NCI-H748 (cell line): ENCODE data around the gene PROX1.

Source experiments
- DNase-seq: peaks from one replicate; lab custom pipeline; 2025; ENCODE audit not compliant: unreplicated experiment; lab: John Stamatoyannopoulos, UW

PROX1 gene

DNA sequence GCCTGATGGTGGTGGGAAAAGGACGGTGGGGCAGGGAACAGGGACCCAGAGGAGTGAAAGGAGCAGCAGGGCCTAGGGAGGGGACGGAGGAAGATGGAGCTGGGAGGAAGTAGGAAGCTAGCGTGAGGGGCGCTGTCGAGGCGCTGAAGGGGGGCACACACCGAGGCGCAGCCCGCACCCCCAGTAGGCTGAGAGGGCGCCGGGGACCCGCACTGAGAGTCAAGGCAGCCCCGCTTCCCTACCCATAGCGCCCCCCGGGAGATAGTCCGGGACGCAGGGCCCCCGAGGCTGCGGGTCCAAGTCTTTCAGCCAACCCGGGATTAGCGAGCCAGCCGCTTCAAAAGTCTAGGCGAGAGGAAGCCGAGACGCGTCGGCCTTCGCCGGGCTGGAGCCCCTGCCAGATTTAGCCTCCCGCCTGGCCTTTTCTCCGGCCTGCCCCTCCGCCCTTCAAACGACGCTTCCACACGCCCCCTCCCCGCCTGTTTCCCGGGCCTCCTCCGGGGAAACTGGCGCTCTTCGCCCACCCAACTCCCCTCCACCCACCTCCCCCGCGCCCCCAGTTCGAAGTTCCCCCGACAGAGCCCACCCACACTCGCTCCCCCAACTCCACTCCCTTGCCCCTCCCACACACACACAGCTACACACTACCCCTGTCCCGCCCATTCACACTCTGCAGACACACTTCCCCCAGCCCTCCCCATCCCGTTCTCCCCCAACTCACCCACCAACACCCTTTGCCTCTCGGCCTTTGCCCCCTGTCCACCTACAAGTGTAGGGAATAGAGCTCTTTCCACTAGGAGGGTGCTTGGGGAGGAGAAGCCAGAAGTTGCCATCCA lies 7.8 kb upstream of the PROX1 start:
- DNase-seq, result no peak

DNA sequence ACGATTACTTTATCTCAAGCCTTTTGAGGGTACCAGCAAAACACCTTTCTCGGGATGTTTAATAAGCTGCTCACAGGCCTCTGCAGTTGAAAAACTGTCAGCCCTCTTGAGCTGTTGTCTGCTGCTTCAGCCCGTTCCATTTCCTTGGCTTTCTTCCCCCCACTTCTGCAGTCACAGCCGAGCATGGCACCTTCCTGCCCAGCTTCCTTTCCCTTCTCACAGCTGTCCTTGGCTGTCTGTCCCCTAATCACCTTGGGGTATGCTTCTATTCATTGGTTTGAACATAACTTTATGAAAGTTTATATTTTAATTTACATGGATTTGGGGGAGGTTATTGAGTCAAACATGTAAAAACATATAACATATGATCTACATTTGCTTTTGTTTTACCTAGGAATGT lies 6.9 kb upstream of the PROX1 start:
- DNase-seq, result no peak

DNA sequence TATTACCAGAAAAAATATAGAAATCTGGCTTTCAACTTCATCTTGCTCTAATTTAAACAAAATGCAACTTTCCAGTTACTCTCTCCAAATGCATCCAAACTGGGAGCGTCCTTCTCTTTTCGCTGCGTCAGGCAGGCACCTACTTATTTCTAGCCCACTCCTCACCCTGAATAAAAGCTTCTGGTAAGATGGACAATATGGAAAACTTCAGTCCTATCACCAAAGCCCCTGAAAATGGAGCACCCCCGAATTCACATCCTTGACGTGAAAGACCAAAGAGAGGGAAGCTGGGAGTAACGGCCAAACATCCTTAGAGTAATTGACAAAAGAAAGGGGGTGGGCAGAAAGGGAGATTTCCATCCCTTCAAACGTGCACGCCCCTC lies 5.5 kb upstream of the PROX1 start:
- no peak for DNase-seq

DNA sequence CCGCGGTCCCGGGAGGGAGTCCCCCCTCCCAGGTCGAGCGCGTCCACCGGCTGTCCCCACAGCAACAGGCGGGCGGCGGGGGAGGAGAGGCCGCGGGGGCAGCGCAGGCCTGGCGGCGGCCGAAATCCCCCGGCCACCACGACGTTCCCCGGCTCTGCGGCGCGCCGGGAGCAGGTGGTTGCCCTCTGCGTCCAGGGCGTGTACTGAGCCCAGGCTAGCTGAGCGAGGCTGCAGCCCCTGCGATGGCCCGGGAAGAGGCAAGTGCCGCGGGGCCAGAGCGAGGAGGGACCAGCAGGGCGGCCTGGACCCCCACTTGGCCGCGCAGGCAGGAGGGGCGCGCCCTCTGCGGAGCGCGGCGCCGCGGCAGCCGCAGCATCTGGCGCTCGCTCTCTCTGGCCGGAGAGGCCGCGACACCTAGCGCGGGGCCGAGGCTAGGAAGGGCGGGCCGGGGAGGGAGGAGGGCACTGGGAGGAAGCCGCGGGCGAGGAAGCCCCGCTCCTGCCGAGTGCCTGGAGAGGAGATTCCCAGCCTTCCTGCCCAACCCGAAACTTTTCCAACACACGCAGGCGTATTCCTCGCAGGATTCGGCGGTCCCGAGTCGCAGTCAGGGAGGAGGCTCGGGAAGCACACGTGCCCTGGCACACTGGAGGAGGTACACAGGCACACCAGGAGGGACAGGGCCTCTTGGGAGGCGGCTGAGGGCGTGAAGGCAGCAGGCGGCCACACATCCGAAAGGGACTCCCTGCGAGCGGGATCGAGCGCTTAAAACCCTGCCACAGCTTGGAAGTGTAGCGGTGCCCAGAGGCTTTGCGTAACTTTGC lies 4.9 kb upstream of the PROX1 start:
- peak; percentile 76 for DNase-seq

DNA sequence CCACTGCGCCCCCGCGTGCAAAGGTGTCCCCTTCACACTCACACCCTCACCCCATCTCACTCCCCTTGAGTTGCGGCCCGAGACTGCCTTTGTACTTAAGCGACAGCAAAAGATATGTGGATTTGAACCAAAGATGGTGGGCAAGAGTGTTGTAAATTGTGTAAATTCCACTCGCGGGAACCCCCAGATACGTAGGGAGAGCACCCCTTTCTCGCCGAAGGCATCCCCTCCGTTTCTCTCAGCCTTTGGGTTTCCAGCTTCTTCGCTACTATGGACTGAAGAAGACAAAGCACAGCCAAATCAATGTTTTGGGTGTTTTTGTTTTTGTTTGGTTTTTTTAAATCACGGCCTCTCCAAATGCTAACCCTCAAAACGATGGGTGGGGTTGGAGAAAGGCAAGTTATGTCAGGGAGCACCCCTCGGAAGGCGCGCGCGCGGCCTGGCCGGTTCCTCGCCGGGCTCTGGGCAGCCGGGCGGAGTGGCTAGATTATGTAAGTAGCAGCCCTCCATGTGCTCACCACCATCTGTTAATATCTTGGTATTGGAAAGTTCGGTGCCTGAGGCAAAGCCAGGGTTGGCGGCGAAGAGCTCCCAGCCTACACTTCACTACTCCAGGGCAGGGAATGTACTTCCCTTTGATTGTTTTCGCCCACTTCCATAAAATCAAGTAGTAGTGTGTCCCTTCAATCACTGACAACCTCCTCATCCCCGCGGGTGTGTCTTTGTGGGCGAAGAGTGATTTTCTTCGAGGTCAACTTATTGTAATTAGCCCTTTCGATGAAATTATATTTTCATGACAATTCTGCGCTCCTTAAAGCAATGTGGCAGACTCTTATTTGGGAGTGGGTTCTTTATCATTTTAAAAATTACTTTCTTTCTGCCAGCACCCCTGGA lies 4.0 kb upstream of the PROX1 start:
- peak; percentile 54 for DNase-seq

DNA sequence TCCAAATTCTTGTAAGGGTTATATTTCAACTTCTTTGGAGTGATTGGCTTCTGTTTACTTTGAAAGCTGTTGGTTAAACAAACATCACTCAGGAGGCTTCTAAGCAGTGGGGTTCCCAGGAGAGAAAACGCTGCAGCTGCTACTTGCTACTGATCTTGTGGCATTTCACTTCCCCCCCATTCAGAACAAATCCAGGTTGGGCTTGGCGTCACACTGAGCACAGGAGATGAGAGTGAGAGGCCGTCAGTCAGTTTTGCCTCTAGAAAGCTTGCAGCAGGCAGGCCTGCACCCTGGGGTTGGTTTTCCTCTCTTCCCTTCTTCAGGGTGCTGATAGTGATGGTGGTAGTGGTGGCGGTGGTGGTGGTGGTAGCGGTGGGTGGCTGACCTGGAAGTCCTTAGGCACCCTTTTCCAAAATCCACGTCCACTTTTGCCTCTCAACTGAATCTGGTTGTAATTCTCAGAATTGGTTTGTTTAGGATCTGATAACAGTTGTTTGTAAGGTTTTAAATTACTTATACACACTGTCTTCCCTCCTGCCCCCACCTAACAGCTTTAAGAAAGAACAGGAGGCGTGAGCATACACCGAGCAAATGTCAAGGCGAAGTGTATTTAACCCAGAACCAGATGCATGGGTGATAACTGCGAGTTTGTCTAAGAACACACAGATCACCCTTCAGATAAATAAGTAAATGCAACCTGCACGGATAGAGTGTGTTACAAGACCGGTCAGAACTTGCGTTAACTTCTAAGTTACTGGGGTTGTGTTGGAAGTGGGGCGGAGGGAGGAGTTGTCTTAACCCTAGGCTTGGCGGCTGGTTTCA lies 3.2 kb upstream of the PROX1 start:
- DNase-seq, result peak; percentile 80

DNA sequence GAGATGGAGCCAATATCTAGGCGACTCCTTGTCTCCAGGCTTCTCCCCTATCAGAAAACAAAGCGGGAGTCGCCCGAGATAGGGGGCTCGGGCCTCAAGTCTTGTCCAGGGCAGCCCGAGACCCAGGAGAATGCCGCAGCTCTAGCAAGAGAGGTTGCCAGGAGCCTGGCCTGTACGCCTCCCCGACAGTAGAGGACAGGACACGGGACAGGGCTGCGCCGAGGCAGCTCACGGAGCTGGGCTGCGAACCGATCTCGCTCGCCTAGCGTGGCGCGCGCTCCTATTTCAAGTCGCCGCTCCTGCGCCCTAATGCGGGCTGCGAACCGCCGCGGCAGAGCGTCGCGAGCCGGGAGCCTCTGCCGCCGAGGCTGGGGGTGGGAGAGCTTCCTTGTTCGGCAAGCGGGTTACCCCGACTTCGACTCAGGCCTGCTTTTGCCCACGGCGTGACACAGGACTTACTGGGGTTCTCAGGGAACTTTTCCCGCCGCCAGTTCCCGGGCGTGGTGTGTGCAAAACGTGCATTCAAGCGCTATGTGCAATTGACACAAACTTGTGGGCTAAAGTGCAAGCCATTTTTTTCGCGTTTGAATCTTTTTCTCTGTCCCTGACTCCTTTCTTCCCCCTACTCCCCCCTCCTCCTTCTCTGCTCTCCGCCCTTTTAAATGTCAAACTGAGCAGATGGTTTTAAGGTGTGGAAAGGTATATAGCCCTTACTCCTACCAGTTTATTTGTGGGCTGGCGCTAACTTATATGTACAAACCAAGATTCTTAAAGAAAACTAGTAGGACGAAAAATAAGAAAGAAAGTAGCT lies 2.4 kb upstream of the PROX1 start:
- peak; percentile 55 for DNase-seq

DNA sequence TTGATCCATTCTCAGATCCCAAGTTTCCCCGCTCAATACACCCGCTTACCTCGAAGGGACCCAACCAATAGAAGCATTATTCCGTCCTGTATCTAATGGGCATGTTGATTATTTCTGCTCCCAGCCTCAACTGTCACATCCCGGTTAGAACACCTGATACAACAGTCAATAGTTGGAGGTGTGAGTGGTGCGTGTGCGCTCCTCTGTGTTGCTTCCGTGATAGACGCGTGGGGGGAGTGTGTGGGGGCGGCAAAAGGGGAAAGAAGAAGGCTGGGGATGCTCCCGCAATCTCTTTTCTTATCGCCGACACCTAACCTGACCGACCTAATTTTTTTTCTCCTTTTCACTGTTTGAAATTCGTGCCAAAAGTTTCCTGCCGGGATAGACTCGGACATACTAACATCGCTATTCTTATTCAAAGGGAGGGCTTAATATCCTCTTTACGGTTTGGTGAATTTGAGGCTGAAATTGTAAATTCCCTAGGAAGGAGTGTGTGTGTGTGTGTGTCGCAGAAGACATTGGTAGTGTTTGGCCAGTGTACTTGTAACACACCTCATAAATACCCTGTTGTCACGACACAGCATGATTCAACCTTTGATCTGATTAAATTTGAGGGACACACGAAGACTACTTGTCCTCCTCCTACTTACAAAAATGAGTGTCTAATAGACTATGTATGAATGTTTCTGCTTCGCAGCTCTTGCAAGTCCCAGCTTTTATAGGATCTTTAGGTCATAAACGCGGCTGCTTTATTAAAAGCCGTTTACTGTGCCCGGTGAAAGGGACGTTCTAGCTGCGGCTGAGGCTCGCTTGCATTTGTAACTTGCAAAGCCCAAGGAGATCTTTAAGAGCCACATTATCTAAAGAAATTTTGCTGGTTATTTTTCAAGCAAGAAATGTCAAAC lies 1.5 kb upstream of the PROX1 start:
- DNase-seq, result peak; percentile 53

DNA sequence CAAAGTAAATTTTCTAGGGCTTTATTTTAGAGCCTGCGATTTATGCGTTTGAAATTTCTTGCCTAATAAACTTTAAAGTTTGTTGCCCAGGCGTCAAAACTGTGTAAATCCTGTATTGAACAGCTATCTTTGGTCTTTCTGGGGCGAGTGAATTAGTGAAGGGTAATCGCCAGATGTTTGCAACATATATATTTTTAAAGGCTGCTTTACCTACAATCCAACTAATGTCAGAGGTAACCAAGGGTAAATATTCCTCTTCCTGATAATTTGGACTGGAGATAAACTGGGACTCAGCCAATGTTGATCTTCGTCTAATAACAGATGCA lies 885 bp upstream of the PROX1 start:
- DNase-seq, result no peak

DNA sequence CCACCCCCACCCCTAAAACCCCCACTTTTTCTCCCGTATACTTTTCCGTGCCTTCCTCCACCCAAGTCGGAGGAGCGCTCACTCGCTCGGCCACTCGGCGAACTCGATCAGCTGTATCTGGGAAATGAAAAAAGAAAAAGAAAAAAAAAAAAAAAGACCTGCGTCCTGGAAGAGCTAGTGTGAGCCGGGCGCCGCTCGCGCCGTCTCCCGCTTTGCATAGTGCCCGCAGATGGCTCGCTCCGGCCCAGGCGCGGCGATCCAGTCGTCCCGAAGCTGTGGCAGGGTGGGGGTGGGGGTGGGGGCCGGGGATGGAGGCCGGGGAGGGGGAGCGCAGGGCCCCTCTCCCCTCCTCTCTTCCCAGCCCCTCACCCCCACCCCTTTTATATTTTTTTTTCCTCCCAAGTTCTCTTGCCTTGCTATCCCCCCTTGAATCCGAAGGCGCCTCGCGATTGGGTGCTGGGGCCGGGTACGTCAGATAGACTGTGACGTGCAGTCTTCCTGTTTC lies 299 bp upstream of the PROX1 start:
- peak; percentile 90 for DNase-seq

DNA sequence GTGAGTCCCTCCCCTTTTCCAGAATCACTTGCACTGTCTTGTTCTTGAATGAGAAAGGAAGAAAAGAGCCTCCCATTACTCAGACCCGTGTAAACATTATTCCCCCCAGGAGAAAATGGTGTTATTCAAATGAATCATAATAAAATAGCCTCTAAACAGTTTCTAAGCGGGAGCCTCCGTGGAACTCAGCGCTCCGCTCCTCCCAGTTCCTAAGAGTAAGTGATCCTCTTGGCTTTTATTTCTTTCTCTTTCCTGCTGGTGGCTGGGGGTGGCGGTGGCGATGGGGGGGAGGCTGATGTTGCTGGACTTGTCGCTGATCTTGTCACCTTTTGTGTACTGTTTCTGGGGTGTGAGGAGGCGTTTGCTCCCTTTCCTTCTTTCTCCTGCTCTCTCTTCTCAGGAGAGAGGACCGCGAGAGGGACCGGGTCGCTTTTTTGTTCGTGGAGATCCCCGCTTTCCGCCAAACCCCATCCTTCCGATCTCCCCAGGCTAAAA lies 781 bp downstream of the PROX1 start:
- peak; percentile 67 for DNase-seq

DNA sequence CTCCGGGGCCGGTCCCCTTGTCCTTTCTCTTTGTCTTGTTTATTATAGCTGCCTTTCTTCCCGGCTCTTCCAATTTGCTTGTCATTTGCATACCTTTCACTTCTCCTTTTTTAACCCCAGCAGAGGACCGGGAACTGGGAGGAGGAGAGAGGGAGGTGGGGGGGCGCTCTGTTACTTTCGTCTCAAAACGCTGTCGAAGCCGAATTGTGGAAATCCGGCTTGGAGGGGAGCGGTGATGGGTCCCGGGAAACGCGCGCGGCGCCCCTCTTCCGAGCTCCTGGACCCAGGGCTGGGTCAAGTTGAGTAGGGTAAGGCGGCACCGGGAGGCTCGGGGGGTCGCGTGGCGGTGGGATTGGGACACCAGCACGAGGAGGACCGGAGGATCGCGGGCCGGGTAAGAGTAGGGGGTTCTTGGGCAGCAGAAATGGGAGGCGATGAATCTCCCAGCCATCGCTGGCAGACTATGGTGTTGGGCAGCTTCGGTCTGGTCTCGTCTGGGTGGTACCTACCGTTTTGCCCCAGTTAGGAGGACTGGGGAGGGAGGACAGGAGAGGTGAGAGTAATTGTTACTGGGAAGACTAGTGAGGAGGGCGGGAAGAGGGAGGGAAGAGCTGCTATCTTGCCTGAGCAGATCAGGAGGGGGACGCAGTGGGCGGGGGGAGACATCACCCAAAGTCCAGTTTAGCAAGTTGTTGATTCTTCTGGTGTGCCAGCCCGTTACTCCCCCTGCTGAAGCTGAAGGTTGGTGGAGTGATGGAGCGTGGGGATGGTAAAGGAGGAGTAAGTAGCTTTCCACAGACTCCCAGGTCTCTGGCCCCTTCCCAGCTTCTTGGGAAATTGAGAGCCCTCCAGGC lies 1.5 kb downstream of the PROX1 start:
- peak; percentile 67 for DNase-seq

DNA sequence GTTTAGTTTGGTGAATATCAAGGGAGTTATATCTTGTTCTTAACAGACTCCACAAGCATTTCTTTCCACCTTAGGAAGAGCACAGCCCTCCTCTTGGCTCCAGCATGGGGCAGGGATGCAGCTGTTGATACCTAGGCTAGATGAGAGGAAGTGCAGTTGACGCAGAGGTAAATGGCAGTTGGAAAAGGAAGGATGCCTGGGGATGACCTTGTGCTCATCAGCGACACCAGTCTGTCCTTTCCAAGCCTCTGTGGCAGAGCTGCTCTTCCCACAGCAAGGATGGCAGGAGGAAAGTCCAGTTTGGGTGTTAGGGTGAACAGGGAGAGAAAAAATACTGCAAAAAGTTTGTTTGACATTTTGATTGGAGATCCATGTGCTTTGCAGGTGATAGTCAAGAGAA lies 6.2 kb downstream of the PROX1 start:
- DNase-seq, result peak; percentile 50

DNA sequence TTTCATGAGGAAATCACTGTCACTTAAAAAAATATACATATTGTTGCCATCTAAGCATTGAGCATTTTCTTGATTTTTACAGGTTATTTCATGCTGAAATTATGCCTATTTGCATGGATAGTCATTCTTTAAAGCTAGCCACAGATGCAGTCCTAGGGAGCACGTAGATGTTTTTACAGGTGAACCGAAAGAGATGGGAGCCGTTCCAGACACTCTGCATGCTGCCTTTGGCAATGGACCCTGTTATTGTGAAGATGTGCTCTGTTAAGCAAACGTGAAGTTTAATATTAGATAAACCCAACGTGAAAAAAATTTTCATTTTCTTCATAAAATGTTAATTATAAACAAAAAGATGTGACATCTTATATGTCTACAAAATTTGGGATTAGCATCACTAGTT lies 7.1 kb downstream of the PROX1 start:
- no peak for DNase-seq

DNA sequence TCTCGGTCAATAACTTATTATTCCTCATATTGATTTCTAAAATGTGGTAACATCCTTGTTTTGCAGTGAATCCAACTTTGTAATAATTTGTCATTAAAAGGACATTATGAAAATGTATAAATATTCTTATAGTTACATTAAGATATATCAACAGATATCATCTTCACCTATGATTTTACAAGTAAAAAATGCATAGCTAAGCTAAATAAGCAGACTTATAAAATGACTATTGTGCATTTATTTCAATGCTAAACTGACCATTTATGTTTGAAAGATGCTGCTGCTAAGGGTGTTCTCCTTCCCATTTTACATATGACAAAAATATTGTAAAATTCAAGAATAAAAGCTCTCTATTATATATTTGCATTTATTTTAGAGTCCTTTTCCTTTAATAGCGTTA lies 7.8 kb downstream of the PROX1 start:
- no peak for DNase-seq

DNA sequence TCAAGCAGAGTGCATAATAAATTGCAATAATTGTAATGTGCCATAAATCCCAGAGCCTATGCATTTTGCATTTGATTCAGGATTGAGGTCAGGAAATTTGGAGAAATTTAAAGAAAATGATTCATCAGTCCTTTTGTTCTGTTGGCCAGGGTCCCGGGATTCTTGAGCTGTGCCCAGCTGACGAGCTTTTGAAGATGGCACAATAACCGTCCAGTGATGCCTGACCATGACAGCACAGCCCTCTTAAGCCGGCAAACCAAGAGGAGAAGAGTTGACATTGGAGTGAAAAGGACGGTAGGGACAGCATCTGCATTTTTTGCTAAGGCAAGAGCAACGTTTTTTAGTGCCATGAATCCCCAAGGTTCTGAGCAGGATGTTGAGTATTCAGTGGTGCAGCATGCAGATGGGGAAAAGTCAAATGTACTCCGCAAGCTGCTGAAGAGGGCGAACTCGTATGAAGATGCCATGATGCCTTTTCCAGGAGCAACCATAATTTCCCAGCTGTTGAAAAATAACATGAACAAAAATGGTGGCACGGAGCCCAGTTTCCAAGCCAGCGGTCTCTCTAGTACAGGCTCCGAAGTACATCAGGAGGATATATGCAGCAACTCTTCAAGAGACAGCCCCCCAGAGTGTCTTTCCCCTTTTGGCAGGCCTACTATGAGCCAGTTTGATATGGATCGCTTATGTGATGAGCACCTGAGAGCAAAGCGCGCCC lies 8.7 kb downstream of the PROX1 start:
- DNase-seq, result no peak
